HG03139 (cell line): ENCODE results near the gene DGCR8.
"Not testable (repeated sequence)": the region's sequence is repeated elsewhere in the genome, so short reads cannot be mapped to it uniquely, and the experiment has no call there.

Experiments
- ATAC-seq: cut with Tn5 transposase; IDR thresholded peaks from one replicate; pipeline ENCODE4 v1.9.1; 2021; ENCODE audit not compliant: unreplicated experiment

Gene DGCR8

DNA sequence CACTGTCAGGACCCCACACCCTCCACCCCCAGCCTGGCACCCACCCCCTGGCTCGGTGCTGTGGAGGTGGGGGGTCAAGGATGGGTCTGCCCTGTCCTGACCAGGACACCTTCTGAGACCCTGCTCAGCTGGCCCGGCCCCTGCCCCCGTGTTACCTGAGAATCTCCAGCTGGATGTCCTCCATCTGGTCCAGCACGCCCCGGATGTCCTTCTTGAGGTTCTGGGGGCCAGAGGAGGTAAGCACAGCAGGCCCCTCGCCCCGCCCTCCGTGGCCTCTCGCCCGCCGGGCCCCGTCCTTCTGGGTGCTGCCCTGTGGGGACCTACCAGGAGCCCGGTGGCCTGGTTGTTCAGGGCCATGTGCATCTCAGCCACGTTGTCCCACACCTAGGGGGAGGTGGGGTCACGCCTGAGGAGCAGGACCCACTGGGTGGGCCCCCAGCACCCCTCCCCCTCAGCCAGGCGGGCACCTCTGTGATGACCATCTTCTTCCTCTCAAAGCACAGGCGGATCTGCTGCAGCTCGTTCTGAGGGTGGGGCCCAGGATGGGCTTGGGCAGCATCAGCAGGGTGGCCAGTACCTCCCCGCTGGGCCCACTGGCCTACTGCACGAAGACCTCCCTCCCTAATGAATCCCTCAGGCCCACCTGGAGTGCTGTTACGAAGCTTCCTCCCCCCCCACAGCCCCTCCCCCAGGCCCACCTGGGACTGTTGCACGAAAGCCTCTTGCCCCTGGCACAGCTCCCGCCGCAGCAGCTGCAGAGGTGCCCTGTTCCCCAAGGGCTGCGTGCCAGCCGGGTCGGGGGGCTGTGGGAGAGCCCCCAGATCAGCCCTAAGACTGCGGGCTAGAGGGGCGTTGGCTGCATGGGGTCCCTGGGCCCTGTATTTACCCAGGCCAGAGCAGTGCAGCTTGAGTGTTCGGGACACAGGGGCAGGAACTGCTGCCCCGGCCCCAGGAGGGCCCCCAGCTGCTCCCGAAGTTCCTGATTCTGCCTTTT is 69.5 kb downstream of the DGCR8 start:
- ATAC-seq, result no peak

DNA sequence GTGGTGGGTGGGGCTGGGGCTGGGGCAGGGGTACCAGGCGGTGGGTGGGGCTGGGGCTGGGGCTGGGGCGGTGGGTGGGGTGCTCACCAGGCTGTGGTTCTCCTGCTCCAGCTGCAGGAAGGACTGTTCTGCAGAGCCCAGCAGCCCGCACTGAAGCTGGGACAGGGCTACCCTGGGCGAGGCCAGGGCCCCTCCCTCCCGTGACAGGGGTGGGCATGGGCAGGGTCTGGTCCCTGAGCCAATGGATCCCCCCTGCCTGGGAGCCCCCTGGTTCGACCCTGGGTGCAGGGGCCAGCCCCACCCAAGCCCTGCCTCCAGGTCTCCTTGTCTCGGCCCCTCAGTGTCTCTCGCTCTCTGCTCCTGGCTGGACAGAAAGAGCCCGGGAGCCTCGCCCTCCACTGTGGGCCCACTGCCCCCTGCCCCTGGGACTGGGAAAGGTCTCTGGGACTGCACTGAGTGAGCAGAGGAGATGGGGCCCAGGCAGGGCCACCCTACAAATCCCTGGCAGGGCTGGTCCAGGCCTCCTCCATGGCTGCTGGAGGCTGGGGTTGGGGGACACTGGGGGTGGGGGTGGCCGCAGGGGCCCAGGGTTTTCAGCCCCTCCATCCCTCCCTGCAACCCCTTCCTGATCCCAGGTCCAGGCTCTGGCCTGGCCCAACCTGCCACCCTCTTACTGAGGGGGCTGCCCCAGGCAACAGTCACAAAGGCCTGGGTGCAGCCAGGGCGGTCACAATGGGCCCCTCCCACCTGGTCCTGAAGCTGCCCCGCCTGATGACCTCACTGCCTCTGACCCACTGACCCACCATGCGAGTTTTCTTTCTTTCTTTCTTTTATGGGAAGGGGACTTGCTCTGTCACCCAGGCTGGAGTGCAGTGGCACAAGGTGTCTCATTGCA is 70.6 kb downstream of the DGCR8 start, which contains the start of gene CCDC188:
Gene CCDC188 (minus strand): TSS at position 675 of the 895 bp plus-strand sequence. CDS start 69 bp downstream, at position 606.
- no peak for ATAC-seq

DNA sequence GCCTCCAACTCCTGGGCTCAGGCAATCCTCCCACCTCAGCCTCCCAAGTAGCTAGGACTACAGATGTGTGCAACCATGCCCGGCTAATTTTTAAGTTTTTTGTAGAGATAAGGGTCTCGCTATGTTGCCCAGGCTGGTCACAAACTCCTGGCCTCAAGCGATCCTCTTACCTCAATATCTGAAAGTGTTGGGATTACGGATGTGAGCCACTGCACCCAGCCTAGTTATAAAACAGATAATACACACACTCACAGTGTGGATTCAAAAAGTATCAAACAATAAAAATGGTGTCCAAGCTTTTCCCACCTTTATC is 71.2 kb downstream of the DGCR8 start:
- no peak for ATAC-seq

DNA sequence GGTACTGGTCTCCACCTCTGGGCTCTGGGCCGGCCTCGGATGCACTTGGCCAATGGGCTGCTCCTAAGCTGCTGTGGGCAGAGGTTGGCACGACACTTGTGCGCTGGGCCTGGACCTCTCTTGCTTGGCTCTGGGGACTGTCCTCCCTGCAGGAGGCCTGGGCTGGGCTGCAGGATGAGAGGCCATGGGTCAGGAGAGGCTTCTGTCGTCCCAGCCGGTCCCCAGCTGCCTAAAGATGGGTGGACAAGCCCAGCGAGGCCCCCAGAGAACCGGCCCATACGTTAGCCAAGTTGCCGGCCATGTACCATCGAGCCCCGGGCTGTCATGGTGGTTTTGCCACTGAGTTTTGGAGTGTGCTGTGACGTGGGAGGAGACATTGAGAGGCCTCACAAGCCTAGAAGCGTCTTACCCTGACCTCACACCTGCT is 72.4 kb downstream of the DGCR8 start:
- no peak for ATAC-seq

DNA sequence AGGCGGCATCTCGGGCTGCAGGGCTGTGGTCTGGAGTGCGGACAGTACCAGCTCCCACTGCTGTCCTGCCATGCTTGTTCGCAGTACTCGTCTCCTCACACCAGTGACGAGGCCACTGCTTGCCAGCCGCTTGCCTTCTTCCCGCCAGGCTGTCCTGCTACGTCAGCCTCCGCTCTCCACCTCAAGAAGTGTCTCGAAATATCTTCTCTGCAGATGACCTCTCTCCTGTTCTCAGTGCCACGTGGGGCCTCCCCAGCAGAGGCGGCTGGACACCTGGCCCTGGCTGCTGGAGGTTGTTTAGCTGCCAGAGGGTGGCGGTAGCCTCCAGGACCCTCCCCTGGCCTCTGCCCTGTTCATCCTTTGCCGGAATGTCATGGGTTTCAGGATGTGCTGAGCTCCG is 73.9 kb downstream of the DGCR8 start:
- ATAC-seq, result no peak

DNA sequence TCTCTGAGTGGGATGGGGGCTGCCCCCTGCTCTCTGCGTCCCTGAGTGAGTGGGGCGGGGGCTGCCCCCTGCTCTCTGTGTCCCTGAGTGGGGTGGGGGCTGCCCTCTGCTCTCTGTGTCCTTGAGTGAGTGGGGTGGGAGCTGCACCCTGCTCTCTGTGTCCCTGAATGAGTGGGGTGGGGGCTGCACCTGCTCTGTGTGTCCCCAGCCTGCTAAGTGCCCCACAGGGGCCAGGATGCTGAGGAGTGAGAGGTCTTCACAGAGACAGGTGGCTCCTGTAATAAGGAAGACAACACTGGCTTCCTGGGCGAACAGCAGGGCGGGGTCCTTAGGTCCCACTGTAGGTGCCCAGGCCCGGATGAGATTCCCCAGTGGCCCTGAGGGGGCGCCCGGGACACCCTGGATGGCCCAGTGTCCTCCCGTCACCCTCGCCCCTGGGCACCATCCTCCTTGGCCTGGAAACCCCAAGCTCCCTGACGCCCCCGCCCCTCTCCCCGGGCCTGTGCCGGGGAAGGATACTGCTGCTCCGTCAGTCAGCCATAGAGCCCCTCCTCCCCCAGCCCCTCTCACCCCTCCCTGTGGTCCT is 74.7 kb downstream of the DGCR8 start:
- no peak for ATAC-seq

DNA sequence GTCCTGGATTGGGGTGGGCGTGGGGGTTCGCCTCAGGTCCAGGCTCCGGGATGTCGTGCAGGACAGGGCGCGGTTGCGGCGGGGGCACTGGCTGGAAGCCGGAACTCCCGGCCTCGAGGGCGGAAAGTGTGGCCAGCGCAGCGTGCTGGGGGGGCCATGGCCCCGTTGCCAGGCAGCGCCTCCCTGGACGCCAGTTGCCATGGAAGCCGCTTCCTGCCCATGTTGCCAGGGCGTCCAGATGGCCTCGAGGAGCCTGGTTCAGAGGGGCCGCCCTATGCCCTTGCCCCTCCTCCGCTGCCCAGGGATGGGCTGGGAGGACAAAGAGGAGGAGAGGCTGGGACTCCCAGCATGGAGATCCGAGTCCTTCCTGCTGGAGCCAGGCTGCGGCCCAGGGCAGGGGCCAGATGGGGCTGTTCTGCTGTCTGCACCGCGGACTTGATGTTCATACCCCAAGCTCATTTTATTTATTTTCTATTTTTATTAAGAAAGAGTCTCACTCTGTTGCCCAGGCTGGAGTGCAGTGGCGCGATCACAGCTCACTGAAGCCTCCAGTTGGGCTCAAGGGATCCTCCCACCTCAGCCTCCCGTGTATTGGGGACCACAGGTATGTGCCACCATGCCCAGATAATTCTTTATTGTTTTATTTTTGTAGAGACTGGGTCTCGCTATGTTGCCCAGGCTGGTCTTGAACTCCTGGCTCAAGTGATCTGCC is 75.4 kb downstream of the DGCR8 start:
- ATAC-seq, result no peak

DNA sequence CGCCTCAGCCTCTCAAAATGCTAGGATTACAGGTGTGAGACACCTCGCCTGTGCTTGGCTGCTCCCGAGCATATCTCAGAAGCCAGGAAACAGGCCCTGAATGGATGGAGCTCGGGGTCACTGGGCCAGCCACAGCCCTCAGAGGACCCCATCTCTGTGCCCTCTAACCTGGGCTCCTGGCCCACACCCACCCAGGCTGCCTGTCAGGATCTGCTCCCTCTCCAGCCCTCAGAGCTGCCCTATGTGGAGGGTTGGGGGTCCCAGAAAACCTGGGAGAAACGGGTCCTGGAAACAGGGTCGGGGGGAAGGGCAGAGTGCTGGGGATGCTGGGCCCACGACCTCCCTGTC is 76.0 kb downstream of the DGCR8 start:
- no peak for ATAC-seq

DNA sequence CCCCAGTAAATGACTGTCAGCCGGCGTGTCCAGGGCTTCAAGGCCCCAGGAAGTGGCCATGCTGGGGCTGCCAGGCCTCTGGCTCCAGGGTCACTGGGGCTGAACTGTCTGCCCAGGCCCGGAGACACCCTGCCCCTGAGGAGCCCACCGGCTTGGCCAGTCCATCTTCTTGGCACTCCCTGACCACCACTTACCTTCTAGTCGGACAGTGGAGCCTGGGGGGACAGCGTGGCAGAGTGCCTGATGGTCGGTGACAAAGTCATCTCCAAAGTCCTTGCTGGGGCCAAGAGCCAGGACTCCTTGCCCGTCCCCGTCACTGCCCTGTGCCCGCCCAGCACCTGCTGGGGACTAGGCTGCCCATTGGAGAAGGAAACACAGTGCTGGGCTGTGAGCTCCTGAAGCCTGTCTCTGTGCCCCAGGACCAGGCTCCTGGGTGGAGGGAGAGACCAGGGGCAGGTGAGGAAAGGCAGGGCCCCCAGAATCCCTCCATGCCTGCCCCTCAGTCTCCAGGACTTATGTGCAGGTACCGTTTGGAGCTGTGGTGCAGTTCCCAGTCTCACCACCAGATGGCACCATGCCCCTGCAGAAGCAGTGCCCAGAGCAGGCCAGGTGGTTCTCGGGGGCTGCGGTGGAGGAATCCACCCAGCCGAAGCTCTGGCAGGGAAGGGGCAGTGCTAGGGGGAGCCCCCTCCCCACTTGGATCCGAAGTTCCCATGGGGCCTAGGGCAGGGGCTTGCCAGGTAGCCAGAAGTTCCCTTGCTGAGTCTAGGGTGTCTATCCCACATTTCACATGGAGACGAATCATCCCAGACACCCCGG is 76.8 kb downstream of the DGCR8 start:
- no peak for ATAC-seq

DNA sequence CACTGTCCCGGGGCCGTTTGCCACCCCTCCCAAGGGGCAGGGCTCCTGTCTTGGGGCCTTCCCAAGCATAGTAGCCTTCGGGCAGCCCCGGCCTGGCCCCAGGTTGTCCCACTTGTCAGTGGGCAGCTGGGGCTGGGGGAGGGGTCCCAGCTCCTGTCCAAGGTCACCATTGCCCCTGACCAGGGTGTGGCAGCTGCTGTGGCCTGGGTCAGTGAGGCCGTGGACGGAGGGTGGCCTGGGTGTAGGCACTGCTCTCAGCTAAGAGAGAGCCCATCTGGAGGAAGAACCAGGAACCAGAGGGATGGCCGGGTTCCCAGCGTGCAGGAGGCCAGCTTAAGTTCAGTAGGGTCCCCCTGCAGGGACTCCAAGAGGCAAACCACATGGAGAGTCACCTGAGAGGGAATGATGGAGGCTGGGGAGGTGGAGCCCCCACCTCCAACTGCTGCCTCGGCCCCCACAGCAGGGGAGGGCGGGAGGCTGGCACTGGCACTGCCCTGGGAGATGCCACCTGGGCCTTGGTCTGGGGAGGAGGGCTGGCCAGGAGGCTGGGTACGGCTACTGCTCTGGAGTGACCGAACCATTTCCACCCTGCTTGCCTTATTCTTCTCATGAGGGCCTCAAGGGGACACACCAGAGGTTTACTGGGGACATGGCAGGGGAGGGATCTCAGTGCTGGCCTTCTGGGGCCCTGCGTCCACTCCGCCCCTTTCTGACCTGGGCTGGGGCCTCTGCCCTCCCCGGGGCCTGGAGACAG is 77.6 kb downstream of the DGCR8 start:
- no peak for ATAC-seq

DNA sequence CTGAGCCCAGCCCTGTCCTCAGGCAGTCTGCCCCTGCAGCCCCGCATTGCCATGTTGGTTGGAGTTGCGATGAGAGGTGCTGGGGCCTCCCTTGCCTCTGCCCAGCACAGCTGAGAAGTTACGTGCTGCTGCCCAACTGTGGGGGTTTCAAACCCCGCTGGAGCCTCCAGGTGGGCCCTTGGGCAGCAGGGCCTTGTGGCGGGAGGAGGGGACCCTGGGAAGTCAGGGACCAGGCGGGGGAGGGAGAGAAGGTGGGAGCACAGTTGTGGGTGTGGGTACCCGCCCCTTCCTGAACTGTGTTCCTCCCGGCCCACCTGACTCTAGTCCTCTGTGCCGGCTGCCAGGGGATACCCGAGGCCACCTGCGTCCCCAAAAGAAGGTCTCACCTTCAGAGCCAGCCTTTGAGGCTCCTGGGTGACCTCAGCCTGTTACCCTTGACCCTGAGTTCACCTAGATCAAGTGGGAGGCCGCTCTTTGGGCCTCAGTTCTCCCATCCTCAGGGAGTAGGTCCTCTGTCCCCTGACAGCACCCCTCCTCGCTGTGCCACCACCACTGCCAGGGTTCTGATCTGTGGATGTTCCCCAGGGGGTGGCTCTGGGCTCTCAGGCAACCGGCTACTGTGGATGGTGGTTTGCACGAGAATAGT is 78.5 kb downstream of the DGCR8 start:
- no peak for ATAC-seq

DNA sequence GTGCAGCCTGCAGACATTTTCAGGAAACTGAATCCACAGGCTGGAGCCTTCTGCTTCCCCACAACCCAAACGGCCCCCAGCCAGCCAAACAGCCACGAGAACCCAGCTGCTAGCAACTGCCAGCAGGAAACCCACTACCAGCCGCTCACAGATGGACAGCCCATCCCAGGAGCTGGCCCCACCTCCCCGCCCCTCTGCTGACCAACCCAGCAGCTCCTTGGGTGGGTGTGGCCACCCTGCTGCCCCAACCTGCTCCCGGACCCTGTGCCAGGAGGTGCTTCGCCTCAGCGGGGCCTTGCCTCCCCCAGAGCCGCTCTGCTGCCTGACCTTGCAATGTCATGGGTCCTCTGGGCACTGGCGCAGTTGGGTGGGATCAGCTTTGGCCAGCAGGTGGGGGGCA is 79.0 kb downstream of the DGCR8 start:
- no peak for ATAC-seq

DNA sequence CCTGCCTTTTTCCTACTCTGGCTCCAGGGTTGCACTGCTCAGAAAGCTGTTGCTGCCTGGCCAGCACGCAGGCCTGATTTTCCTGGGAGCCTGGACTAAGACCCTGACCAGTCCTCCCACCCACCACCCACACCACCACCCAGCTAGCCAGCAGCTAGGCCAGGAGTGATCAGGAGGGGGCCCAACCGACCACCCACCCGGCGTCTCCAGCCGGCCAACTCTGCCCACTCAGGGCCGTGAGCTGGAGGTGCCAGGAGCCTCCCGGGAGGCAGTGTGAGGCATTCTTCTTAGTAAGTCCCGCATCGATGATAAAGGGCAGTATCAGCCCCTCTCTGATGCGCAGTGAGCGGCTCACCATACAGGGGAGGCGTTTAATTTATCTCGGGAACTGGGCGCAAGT is 79.5 kb downstream of the DGCR8 start:
- ATAC-seq, result not testable (repeated sequence)

DNA sequence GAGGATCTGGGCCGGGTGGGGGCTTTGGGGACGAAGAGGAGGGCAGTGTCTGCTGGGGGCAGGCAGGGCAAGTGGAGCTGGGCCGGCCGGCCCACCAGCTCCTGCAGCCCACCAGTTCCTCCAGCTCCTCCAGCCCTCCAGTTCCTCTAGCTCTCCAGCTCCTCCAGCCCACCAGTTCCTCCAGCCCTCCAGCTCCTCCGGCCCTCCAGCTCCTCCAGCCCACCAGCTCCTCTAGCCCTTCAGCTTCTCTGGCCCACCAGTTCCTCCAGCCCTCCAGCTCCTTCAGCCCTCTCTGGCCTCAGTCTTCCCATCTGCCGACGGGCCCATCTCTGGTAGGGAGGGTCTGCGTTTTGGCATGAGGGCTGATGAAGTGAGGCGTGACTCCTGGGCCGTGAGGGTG is 80.0 kb downstream of the DGCR8 start:
- no peak for ATAC-seq
